GM12892 (cell line): ENCODE results near the gene TBX3.

Source experiments
- POLR2A ChIP-seq: IDR thresholded peaks from 2 replicates; pipeline ENCODE4 v1.6.1; 2011; ENCODE audit warnings: low read depth, low read length, control low read depth
- POLR2AphosphoS5 ChIP-seq: IDR thresholded peaks from 2 replicates; pipeline ENCODE4 v1.6.1; 2011; ENCODE audit warnings: low read depth, low read length, control low read depth
- TAF1 ChIP-seq: IDR thresholded peaks from 2 replicates; pipeline ENCODE4 v1.6.1; 2011; ENCODE audit warnings: low read depth, mild to moderate bottlenecking, control low read depth, low read length, borderline replicate concordance

DNA sequence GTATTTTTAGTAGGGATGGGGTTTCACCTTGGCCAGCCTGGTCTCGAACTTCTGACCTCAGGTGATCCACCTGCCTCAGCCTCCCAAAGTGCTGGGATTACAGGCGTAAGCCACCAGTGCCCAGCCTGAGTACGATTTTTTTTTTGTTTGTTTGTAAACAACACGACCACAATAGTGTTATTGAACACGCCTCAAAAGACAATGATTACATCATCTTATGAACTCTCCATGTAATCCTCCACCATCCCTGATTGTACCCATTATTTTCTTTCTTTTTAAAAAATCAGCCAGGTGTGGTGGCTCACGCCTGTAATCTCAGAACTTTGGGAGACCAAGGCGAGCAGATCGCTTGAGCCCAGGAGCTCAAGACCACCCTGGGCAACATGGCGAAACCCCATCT is 25.1 kb upstream of the TBX3 start:
- TF ChIP-seq POLR2AphosphoS5 = no peak
- TF ChIP-seq TAF1 = no peak
- TF ChIP-seq POLR2A = no peak
